HepG2 (cell line): ENCODE results near the gene PRICKLE2. TPM values are rescaled to one million over a fixed set of nuclear protein-coding genes. Genes with fewer than 3 reads are reported as not detected.

Source experiments
- ATAC-seq: fragments of 200-7000 bp; cut with Tn5 transposase; 3 replicates; pipeline ENCODE4 v1.9.1; 2020; ENCODE audit warnings: mild to moderate bottlenecking, moderate library complexity
- BruUV-seq: library from RNA; stranded (reverse); fragments of 400-500 nt; replicated peaks from 2 replicates; lab custom pipeline; 2021; lab: Mats Ljungman, UMichigan
- CTCF ChIA-PET: fragments of 300-600 bp; formaldehyde crosslinking; extraction: SDS; loops from one replicate; lab custom pipeline; 2021; ENCODE audit warnings: low total read pairs, inconsistent platforms, low intra/inter-chr PET ratio; lab: Yijun Ruan, JAX
- POLR2A ChIA-PET: fragments of 350-600 bp; sonication (Branson Sonifier 250); formaldehyde crosslinking; loops from one replicate; lab custom pipeline; 2020; ENCODE audit warnings: antibody characterized with exemption, inconsistent platforms; lab: Yijun Ruan, JAX
- DNase-seq: peaks from one replicate; pipeline ENCODE4 v3.0.0-alpha.2; 2015; ENCODE audit warnings: low spot score
- FAIRE-seq: peaks from 3 replicates; lab custom pipeline; 2011; peaks lifted over from hg19 to GRCh38; lab: Jason Lieb, UNC
- H2AFZ ChIP-seq: one replicate; pipeline ENCODE4 v1.6.1; 2011; ENCODE audit warnings: low read length, inconsistent platforms
- H3K27ac ChIP-seq: fragments of 300-600 bp; 3 replicates; pipeline ENCODE4 v1.8.0; 2011; ENCODE audit warnings: mixed run types, mild to moderate bottlenecking, mixed read lengths, low read length, inconsistent platforms; ENCODE audit not compliant: insufficient read depth; ENCODE audit errors: extremely low read length
- H3K27me3 ChIP-seq, 2 experiments: fragments of 200-600 bp in 1 of 2; 2 replicates in 1 of 2; 3 replicates in 1 of 2; pipeline versions ENCODE4 v1.6.0 to v1.8.0; 2011; ENCODE audit warnings: low read length in 2 of 2, mild to moderate bottlenecking in 2 of 2, moderate library complexity in 2 of 2, inconsistent platforms in 1 of 2; ENCODE audit not compliant: insufficient read depth in 2 of 2, control insufficient read depth in 1 of 2
- H3K36me3 ChIP-seq, 2 experiments: fragments of 200-600 bp in 1 of 2; replicated peaks in 1 of 2; 2 replicates in 1 of 2; 3 replicates in 1 of 2; pipeline versions ENCODE4 v1.5.1 to v1.8.0; 2011; ENCODE audit warnings: low read length in 2 of 2, inconsistent platforms in 1 of 2; ENCODE audit not compliant: insufficient read depth in 2 of 2, control insufficient read depth in 1 of 2
- H3K4me1 ChIP-seq: 2 replicates; pipeline ENCODE4 v1.5.1; 2012; ENCODE audit warnings: low read length, inconsistent platforms; ENCODE audit not compliant: insufficient read depth
- H3K4me2 ChIP-seq: 2 replicates; pipeline ENCODE4 v1.6.0; 2011; ENCODE audit warnings: low read depth, low read length, inconsistent platforms
- H3K4me3 ChIP-seq, 3 experiments: fragments of 200-600 bp in 1 of 3; sonication (generic), shearing (Covaris generic) in 1 of 3; replicated peaks in 1 of 3; 2 replicates each; pipeline ENCODE4 v1.5.1; 2011 to 2016; ENCODE audit warnings: low read length in 3 of 3, inconsistent platforms in 2 of 3, low read depth in 2 of 3, mild to moderate bottlenecking in 2 of 3, control low read depth in 1 of 3, mixed read lengths in 1 of 3; ENCODE audit not compliant: insufficient read depth in 1 of 3
- H3K79me2 ChIP-seq: one replicate; pipeline ENCODE4 v1.6.1; 2011; ENCODE audit warnings: low read length, inconsistent platforms; ENCODE audit not compliant: insufficient read depth
- H3K9ac ChIP-seq: 2 replicates; pipeline ENCODE4 v1.6.0; 2011; ENCODE audit warnings: mild to moderate bottlenecking, low read depth, low read length, inconsistent platforms; ENCODE audit not compliant: insufficient read depth
- H3K9me3 ChIP-seq: 2 replicates; pipeline ENCODE4 v1.5.1; 2012; ENCODE audit warnings: mild to moderate bottlenecking, low read length
- H4K20me1 ChIP-seq: 2 replicates; pipeline ENCODE4 v1.6.0; 2011; ENCODE audit warnings: inconsistent platforms, mild to moderate bottlenecking, low read length, moderate library complexity; ENCODE audit not compliant: insufficient read depth
- CAMTA2 ChIP-seq: sonication (generic); formaldehyde crosslinking; IDR thresholded peaks from 2 replicates; pipeline ENCODE4 v1.4.0; 2020; ENCODE audit warnings: mild to moderate bottlenecking, missing genetic modification reagents, borderline replicate concordance
- EHMT2 ChIP-seq: fragments of 200-600 bp; sonication (generic); IDR thresholded peaks from 2 replicates; pipeline ENCODE4 v1.7.0; 2017; ENCODE audit warnings: antibody characterized with exemption, low read depth, low read length, borderline replicate concordance
- GTF3A ChIP-seq: sonication (generic); formaldehyde crosslinking; conservative IDR thresholded peaks from 2 replicates; pipeline ENCODE4 v1.4.0; 2020; ENCODE audit warnings: mild to moderate bottlenecking, missing genetic modification reagents
- ISL2 ChIP-seq: sonication (generic); formaldehyde crosslinking; IDR thresholded peaks from 2 replicates; pipeline ENCODE4 v1.5.0; 2020; ENCODE audit warnings: missing genetic modification reagents
- PAX8 ChIP-seq: sonication (generic); formaldehyde crosslinking; IDR thresholded peaks from 2 replicates; pipeline ENCODE4 v1.8.0; 2022; ENCODE audit warnings: mild to moderate bottlenecking, missing genetic modification reagents, borderline replicate concordance
- TFAP4 ChIP-seq: sonication (generic); IDR thresholded peaks from 2 replicates; pipeline ENCODE4 v1.6.1; 2016; ENCODE audit warnings: low read depth, borderline replicate concordance
- TGIF2 ChIP-seq: IDR thresholded peaks from 2 replicates; pipeline ENCODE4 v1.6.1; 2016; ENCODE audit warnings: control low read depth, missing compliant biosample characterization
- ZNF3 ChIP-seq: IDR thresholded peaks from 2 replicates; pipeline ENCODE4 v1.7.0; 2017; ENCODE audit warnings: inconsistent platforms
- ZNF570 ChIP-seq: sonication (generic); formaldehyde crosslinking; IDR thresholded peaks from 2 replicates; pipeline ENCODE4 v1.4.0; 2020; ENCODE audit warnings: mild to moderate bottlenecking, missing genetic modification reagents, borderline replicate concordance
- WGBS: methylation state at CpG from one replicate; pipeline ENCODE4 v1.1.6; 2017; ENCODE audit warnings: low lambda C conversion rate; 5-methylcytosine and 5-hydroxymethylcytosine counted together
- in situ Hi-C: cut with HindIII; loops from 2 replicates; pipeline ENCODE4 v1.10.0; 2017; ENCODE audit warnings: low pct_unique_long_range_greater_than_20kb; ENCODE audit not compliant: extremely low pct_ligation_motif_present
- intact Hi-C: fragments of 100-400 bp; cut with micrococcal nuclease; formaldehyde crosslinking; loops from one replicate; pipeline ENCODE4 v1.10.0; 2022; ENCODE audit not compliant: unreplicated experiment
- polyA plus RNA-seq, 8 experiments: library from polyadenylated mRNA; depleted of rRNA in 3 of 8; stranded (reverse) in 7 of 8; unstranded in 1 of 8; fragments of >200 nt; fragmentation: Illumina TruSeq in 4 of 8; extraction: Trizol in 4 of 8; gene quantifications; 2 replicates each; pipeline versions ENCODE4 v1.2.1 to v1.2.3, GENCODE V29; 2011 to 2016; ENCODE audit warnings: low read depth in 4 of 8, missing spikeins in 1 of 8, mixed read lengths in 1 of 8; ENCODE audit not compliant: insufficient read depth in 1 of 8
- total RNA-seq, 5 experiments: library from RNA; depleted of rRNA; stranded (reverse); fragments of >200 nt; fragmentation: Illumina TruSeq; extraction: Trizol; gene quantifications; 2 replicates each; pipeline ENCODE4 v1.2.3, GENCODE V29; 2016; ENCODE audit warnings: low read depth in 1 of 5
- TF ChIP-seq, protein P1 (sequence below): sonication (generic); formaldehyde crosslinking; IDR thresholded peaks from 2 replicates; pipeline ENCODE4 v1.4.0; 2020; ENCODE audit warnings: missing genetic modification reagents, mild to moderate bottlenecking, borderline replicate concordance
- TF ChIP-seq, protein P2 (sequence below): sonication (generic); formaldehyde crosslinking; IDR thresholded peaks from 2 replicates; pipeline ENCODE4 v1.5.0; 2020; ENCODE audit warnings: missing genetic modification reagents
- TF ChIP-seq, protein P3 (sequence below): IDR thresholded peaks from 2 replicates; pipeline ENCODE4 v1.6.1; 2016; ENCODE audit warnings: low read depth, borderline replicate concordance

Gene PRICKLE2
- total and polyA plus RNA-seq, 2 of the 13 experiments (the other 11 are each of a cell fraction or from before 2014, with no cell fraction given), result 0.01 to 0.07 TPM

- TF ChIP-seq, protein P1, sequence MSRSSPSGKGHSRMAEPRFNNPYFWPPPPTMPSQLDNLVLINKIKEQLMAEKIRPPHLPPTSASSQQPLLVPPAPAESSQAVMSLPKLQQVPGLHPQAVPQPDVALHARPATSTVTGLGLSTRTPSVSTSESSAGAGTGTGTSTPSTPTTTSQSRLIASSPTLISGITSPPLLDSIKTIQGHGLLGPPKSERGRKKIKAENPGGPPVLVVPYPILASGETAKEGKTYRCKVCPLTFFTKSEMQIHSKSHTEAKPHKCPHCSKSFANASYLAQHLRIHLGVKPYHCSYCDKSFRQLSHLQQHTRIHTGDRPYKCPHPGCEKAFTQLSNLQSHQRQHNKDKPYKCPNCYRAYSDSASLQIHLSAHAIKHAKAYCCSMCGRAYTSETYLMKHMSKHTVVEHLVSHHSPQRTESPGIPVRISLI (CRISPR knock-in tag), result no peak
- TF ChIP-seq, all 625 proteins: peak for 0
Observed at GRCh38 chr3:64081235-64081630, 144.0 kb downstream of the PRICKLE2 start (continued).

- no peaks in the 10 kb centered on the region for H3K36me3 ChIP-seq
- TF ChIP-seq ZNF570 (CRISPR knock-in tag), result no peak
- TF ChIP-seq CAMTA2 (CRISPR knock-in tag), result no peak
- no peak for TF ChIP-seq ZNF3
- no peak for TF ChIP-seq GTF3A (CRISPR knock-in tag)
- no peak for TF ChIP-seq PAX8
- no peak for TF ChIP-seq EHMT2
- no peak for TF ChIP-seq TGIF2 (CRISPR knock-in tag)
- TF ChIP-seq, protein P2, sequence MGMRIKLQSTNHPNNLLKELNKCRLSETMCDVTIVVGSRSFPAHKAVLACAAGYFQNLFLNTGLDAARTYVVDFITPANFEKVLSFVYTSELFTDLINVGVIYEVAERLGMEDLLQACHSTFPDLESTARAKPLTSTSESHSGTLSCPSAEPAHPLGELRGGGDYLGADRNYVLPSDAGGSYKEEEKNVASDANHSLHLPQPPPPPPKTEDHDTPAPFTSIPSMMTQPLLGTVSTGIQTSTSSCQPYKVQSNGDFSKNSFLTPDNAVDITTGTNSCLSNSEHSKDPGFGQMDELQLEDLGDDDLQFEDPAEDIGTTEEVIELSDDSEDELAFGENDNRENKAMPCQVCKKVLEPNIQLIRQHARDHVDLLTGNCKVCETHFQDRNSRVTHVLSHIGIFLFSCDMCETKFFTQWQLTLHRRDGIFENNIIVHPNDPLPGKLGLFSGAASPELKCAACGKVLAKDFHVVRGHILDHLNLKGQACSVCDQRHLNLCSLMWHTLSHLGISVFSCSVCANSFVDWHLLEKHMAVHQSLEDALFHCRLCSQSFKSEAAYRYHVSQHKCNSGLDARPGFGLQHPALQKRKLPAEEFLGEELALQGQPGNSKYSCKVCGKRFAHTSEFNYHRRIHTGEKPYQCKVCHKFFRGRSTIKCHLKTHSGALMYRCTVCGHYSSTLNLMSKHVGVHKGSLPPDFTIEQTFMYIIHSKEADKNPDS (CRISPR knock-in tag), result no peak
- TF ChIP-seq ISL2 (CRISPR knock-in tag), result no peak
- TF ChIP-seq, protein P3, sequence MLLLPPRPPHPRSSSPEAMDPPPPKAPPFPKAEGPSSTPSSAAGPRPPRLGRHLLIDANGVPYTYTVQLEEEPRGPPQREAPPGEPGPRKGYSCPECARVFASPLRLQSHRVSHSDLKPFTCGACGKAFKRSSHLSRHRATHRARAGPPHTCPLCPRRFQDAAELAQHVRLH, result no peak
- TF ChIP-seq TFAP4, result no peak
- no peaks in the 10 kb centered on the region for H3K4me1 ChIP-seq
- no peaks in the 10 kb centered on the region for H4K20me1 ChIP-seq
- BruUV-seq, result no TSS peak
- 0% methylated on average over 1 of the region's 1 CpG for WGBS
- no peak overlapping the region for H2AFZ ChIP-seq
- H3K4me3 ChIP-seq, result no peak overlapping the region
- ChIA-PET POLR2A (no interaction called here), CTCF (no interaction called here)
- intact Hi-C loops, result no loop called here
- no peaks in the 10 kb centered on the region for H3K27me3 ChIP-seq
- ATAC-seq (no peak), FAIRE-seq (no peak), DNase-seq (no peak)
- H3K4me2 ChIP-seq, result no peak overlapping the region
- H3K9me3 ChIP-seq, result no peaks in the 10 kb centered on the region
- no peaks in the 10 kb centered on the region for H3K79me2 ChIP-seq
- in situ Hi-C loops, result no loop called here
- no peak overlapping the region for H3K9ac ChIP-seq
- H3K27ac ChIP-seq, result no peak overlapping the region
Observed at GRCh38 chr3:64080616-64081234, 144.5 kb downstream of the PRICKLE2 start.
